IPS-18c (cell line): ENCODE measurements around the gene CCDC14.
"Not testable (repeated sequence)": the region's sequence is repeated elsewhere in the genome, so short reads cannot be mapped to it uniquely, and the experiment has no call there.

Source experiments
- H3K4me3 ChIP-seq: 2 replicates; pipeline ENCODE4 v1.7.0; 2013; ENCODE audit warnings: low read depth, mild to moderate bottlenecking, low read length, moderate library complexity; ENCODE audit not compliant: insufficient read depth
- H3K9me3 ChIP-seq: one replicate; pipeline ENCODE4 v1.6.1; 2013; ENCODE audit warnings: mild to moderate bottlenecking, low read length, moderate library complexity; ENCODE audit not compliant: control insufficient read depth, insufficient read depth

Gene CCDC14

GRCh38 chr3:123930445-123930844, 30.6 kb downstream of the CCDC14 start:
- H3K9me3 ChIP-seq, result no peaks in the 10 kb centered on the region
- no peak overlapping the region for H3K4me3 ChIP-seq

- Histone ChIP-seq H3K4me3 (no peak overlapping the region), H3K9me3 (no peaks in the 10 kb centered on the region)
Observed at GRCh38 chr3:123929325-123929724, 31.7 kb downstream of the CCDC14 start.

GRCh38 chr3:123926396-123926795, 34.6 kb downstream of the CCDC14 start:
- no peak overlapping the region for H3K4me3 ChIP-seq
- H3K9me3 ChIP-seq, result no peaks in the 10 kb centered on the region

- H3K9me3 ChIP-seq, result no peaks in the 10 kb centered on the region
- no peak overlapping the region for H3K4me3 ChIP-seq
Observed at GRCh38 chr3:123920868-123921267, 40.2 kb downstream of the CCDC14 start.

GRCh38 chr3:123920383-123920782, 40.6 kb downstream of the CCDC14 start:
- H3K9me3 ChIP-seq, result no peaks in the 10 kb centered on the region
- H3K4me3 ChIP-seq, result no peak overlapping the region

- no peaks in the 10 kb centered on the region for H3K9me3 ChIP-seq
- no peak overlapping the region for H3K4me3 ChIP-seq
Observed at GRCh38 chr3:123919353-123919752, 41.7 kb downstream of the CCDC14 start.

- Histone ChIP-seq H3K9me3 (no peaks in the 10 kb centered on the region), H3K4me3 (no peak overlapping the region)
Observed at GRCh38 chr3:123914829-123915228, 46.2 kb downstream of the CCDC14 start.

GRCh38 chr3:123909785-123910184, 51.2 kb downstream of the CCDC14 start:
- H3K9me3 ChIP-seq, result no peaks in the 10 kb centered on the region
- no peak overlapping the region for H3K4me3 ChIP-seq

GRCh38 chr3:123907720-123908119, 53.3 kb downstream of the CCDC14 start:
- H3K4me3 ChIP-seq, result no peak overlapping the region
- no peaks in the 10 kb centered on the region for H3K9me3 ChIP-seq

GRCh38 chr3:123899300-123899865, 61.6 kb downstream of the CCDC14 start:
- Histone ChIP-seq H3K9me3 (no peaks in the 10 kb centered on the region), H3K4me3 (no peak overlapping the region)

GRCh38 chr3:123893012-123893411, 68.0 kb downstream of the CCDC14 start:
- peaks cover 12% of the 10 kb centered on the region for H3K9me3 ChIP-seq

GRCh38 chr3:123892195-123892594, 68.8 kb downstream of the CCDC14 start:
- no peak overlapping the region; the same call in 1 of the 2 replicates for H3K4me3 ChIP-seq
- peaks cover 14% of the 10 kb centered on the region for H3K9me3 ChIP-seq

More at GRCh38 chr3:123893012-123893411, 68.0 kb downstream of the CCDC14 start:
- no peak overlapping the region for H3K4me3 ChIP-seq

- peaks cover 14% of the 10 kb centered on the region for H3K9me3 ChIP-seq
- not testable (repeated sequence) for H3K4me3 ChIP-seq
Observed at GRCh38 chr3:123890991-123891390, 70.0 kb downstream of the CCDC14 start.

- not testable (repeated sequence) for H3K4me3 ChIP-seq
- H3K9me3 ChIP-seq, result peaks cover 14% of the 10 kb centered on the region
Observed at GRCh38 chr3:123890162-123890561, 70.9 kb downstream of the CCDC14 start.

- Histone ChIP-seq H3K4me3 (no peak overlapping the region), H3K9me3 (peaks cover 2% of the 10 kb centered on the region)
Observed at GRCh38 chr3:123884993-123885392, 76.0 kb downstream of the CCDC14 start.

GRCh38 chr3:123884203-123884831, 76.7 kb downstream of the CCDC14 start, which contains the start of gene MYLK:
TSS of gene MYLK (minus strand) at chr3:123884332. CDS start at chr3:123793841, 90,491 bp downstream.
- H3K9me3 ChIP-seq, result peaks cover 2% of the 10 kb centered on the region

GRCh38 chr3:123883701-123884202, 77.3 kb downstream of the CCDC14 start:
- peak overlapping the region; percentile 78 for H3K4me3 ChIP-seq
- peaks cover 2% of the 10 kb centered on the region for H3K9me3 ChIP-seq

More at GRCh38 chr3:123884203-123884831, 76.7 kb downstream of the CCDC14 start, which contains the start of gene MYLK:
- H3K4me3 ChIP-seq, result peak within 1 kb of the TSS; percentile 78

- peak overlapping the region; percentile 78 for H3K4me3 ChIP-seq
- peaks cover 2% of the 10 kb centered on the region for H3K9me3 ChIP-seq
Observed at GRCh38 chr3:123883111-123883510, 77.9 kb downstream of the CCDC14 start.
